Neural cell (in vitro differentiated cells): Measurements from ENCODE around the gene GPR183.

Experiments
- CTCF ChIP-seq: fragments of 450-650 bp; IDR thresholded peaks from 2 replicates; pipeline ENCODE4 v1.5.1; 2014; ENCODE audit warnings: antibody characterized with exemption, mild to moderate bottlenecking, moderate library complexity; ENCODE audit not compliant: poor library complexity, severe bottlenecking
- EP300 ChIP-seq: fragments of 450-650 bp; conservative IDR thresholded peaks from 2 replicates; pipeline ENCODE4 v1.6.1; 2014; ENCODE audit warnings: antibody characterized with exemption, mild to moderate bottlenecking, moderate library complexity; ENCODE audit not compliant: poor library complexity, severe bottlenecking
- POLR2AphosphoS5 ChIP-seq: IDR thresholded peaks from 2 replicates; pipeline ENCODE4 v1.6.1; 2012

GRCh38 chr13:99353836-99354235 is 46.6 kb upstream of the GPR183 start:
- TF ChIP-seq CTCF (no peak), EP300 (no peak), POLR2AphosphoS5 (no peak)
